ENCODE data around the gene GNG7.
"Not testable (repeated sequence)": the region's sequence is repeated elsewhere in the genome, so short reads cannot be mapped to it uniquely, and the experiment has no call there.

Gene GNG7

GRCh38 chr19:2572152-2572551 is 130.3 kb downstream of the GNG7 start:
- not testable (repeated sequence) for H3K4me2 ChIP-seq (ENCODE audit: low read length); H3K27me3 ChIP-seq (ENCODE audit: control insufficient read depth, insufficient read depth, low read length); H3K36me3 ChIP-seq (ENCODE audit: insufficient read depth, low read length); H3K4me3 ChIP-seq (ENCODE audit: low read length); H3K9ac ChIP-seq (ENCODE audit: low read depth, low read length); H3K9me3 ChIP-seq (replicated peaks; ENCODE audit: low read length)
- H3K4me1 ChIP-seq (ENCODE audit: control insufficient read depth, insufficient read depth, low read length), result peaks cover 17% of the 10 kb centered on the region

DNA sequence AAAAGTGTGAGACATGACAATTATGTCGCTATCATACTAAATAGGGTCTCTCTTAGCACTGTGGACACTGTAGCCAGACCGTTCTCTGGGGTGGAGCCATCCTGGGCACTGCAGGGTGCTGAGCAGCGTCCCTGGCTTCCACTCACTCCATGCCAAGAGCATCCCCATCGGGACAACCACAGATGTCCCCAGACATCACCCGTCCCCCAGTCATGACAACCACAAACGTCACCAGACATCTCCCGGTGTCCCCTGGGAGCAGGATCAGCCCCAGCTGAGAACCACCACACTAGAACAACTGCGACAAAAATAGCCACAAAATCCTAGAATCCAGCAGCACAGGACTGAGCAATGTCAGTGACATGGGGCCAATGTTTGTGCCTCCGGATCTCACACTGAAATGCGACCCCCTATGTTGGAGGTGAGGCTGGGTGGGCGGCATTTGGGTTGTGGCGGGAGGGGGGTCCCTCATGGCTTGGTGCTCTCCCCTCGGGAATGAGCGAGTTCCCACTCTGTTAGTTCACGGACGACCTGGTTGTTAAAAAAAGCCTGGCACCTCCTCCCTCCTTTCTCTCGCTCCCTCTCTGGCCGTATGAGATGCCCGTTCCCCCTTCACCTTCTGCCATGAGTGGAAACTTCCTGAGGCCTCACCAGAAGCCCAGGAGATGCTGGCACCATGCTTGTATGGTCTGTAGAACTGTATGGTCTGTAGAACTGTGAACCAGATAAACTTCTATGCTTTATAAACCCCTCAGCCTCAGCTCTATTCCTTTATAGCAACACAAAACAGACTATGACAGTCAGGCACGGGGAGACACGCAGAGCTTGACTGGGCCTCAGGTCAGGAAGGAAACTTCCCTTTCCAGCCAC is 132.7 kb downstream of the GNG7 start:
- no peak overlapping the region for H3K9ac ChIP-seq (ENCODE audit: low read depth, low read length)
- no peak overlapping the region for H3K4me3 ChIP-seq (ENCODE audit: low read length)

DNA sequence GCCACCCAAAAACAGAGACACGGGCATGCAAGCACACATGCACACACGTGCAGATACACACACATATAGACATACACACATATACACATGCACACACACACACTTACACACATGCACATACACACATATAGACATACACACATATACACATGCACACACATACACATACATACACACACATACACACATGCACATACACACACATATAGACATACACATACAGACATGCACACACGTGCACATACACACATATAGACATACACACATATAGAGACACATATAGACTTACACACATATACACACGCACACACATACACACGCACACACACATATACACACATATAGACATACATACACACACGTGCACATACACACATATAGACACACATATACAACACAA is 134.5 kb downstream of the GNG7 start:
- no peak overlapping the region for H3K4me3 ChIP-seq (ENCODE audit: low read length)

More for the DNA sequence above, 132.7 kb downstream of the GNG7 start:
- Histone ChIP-seq H3K4me2 (ENCODE audit: low read length) (no peak overlapping the region), H3K36me3 (ENCODE audit: insufficient read depth, low read length) (no peaks in the 10 kb centered on the region), H3K27me3 (ENCODE audit: control insufficient read depth, insufficient read depth, low read length) (no peaks in the 10 kb centered on the region), H3K4me1 (ENCODE audit: control insufficient read depth, insufficient read depth, low read length) (no peaks in the 10 kb centered on the region), H3K9me3 (replicated peaks; ENCODE audit: low read length) (no peaks in the 10 kb centered on the region)

DNA sequence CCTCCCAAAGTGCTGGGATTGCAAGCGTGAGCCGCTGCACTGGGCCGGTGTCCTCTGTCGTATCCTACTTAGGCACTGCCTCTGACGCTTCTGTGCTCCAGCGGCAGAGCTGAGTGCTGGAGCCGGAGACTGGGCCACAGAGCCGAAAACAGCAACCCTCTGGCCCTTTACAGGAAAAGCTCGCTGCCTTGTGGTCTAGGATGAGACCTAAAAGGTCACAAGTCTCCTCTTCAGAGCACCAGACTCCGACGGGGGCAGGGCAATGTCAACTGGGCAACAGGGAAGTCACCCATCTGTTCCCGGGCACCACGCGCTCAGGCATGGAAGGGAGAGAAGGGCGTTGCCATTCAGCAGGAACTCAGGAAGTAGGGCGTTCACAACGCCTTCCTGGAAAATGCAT is 134.9 kb downstream of the GNG7 start:
- Histone ChIP-seq H3K9me3 (replicated peaks; ENCODE audit: low read length) (no peaks in the 10 kb centered on the region), H3K4me1 (ENCODE audit: control insufficient read depth, insufficient read depth, low read length) (no peaks in the 10 kb centered on the region), H3K27me3 (ENCODE audit: control insufficient read depth, insufficient read depth, low read length) (no peaks in the 10 kb centered on the region), H3K4me2 (ENCODE audit: low read length) (no peak overlapping the region), H3K9ac (ENCODE audit: low read depth, low read length) (no peak overlapping the region), H3K4me3 (ENCODE audit: low read length) (no peak overlapping the region), H3K36me3 (ENCODE audit: insufficient read depth, low read length) (no peaks in the 10 kb centered on the region)

More for the DNA sequence above, 134.5 kb downstream of the GNG7 start:
- no peaks in the 10 kb centered on the region for H3K9me3 ChIP-seq (replicated peaks; ENCODE audit: low read length)
- no peaks in the 10 kb centered on the region for H3K36me3 ChIP-seq (ENCODE audit: insufficient read depth, low read length)
- no peak overlapping the region for H3K4me2 ChIP-seq (ENCODE audit: low read length)
- H3K9ac ChIP-seq (ENCODE audit: low read depth, low read length), result no peak overlapping the region
- no peaks in the 10 kb centered on the region for H3K4me1 ChIP-seq (ENCODE audit: control insufficient read depth, insufficient read depth, low read length)
- H3K27me3 ChIP-seq (ENCODE audit: control insufficient read depth, insufficient read depth, low read length), result no peaks in the 10 kb centered on the region

- not testable (repeated sequence) for H3K4me1 ChIP-seq (ENCODE audit: control insufficient read depth, insufficient read depth, low read length); H3K4me2 ChIP-seq (ENCODE audit: low read length); H3K27me3 ChIP-seq (ENCODE audit: control insufficient read depth, insufficient read depth, low read length); H3K9ac ChIP-seq (ENCODE audit: low read depth, low read length); H3K4me3 ChIP-seq (ENCODE audit: low read length); H3K9me3 ChIP-seq (replicated peaks; ENCODE audit: low read length); H3K36me3 ChIP-seq (ENCODE audit: insufficient read depth, low read length)
Measured at GRCh38 chr19:2563546-2563945, 138.9 kb downstream of the GNG7 start.

DNA sequence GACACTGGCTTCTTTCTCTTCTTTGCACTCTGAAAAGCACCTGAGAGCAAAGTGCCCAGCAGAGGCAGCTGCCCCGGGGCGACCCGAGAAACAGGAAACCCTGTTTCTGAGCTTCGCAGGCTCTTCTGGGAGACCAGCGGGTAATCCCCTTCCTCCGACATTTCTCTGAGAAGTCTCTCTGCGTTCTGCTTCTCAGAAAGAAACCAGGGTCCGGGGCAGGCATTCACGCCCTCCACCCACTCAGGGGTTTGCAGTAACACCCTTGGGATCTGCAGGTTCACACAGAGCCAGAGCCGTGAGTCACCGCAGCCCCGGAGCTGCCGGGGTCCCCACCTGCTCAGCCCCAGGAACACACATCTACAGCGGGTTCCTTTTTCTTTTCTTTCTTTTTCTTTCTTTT is 140.6 kb downstream of the GNG7 start:
- Histone ChIP-seq H3K4me3 (ENCODE audit: low read length) (no peak overlapping the region), H3K4me2 (ENCODE audit: low read length) (no peak overlapping the region)

DNA sequence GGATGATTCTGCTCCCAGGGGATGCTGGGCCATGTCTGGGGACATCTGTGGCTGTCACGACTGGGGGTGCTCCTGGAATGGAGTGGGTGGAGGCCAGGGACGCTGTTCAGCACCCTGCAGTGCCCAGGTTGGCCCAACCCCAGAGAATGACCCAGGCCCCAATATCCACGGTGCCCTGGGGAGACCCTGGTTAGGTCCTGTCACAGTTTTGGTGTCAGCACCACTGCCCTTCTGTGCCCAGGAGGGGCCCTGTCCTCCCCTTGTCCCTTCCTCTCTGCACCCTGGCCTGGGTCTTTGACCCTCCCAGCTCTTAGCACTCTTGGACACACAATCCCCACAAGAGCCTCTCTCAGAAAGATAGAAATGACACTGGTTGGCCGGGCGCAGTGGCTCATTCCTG is 141.3 kb downstream of the GNG7 start:
- peaks cover 2% of the 10 kb centered on the region for H3K4me1 ChIP-seq (ENCODE audit: control insufficient read depth, insufficient read depth, low read length)
- no peaks in the 10 kb centered on the region for H3K9me3 ChIP-seq (replicated peaks; ENCODE audit: low read length)
- no peak overlapping the region for H3K4me3 ChIP-seq (ENCODE audit: low read length)
- H3K27me3 ChIP-seq (ENCODE audit: control insufficient read depth, insufficient read depth, low read length), result no peaks in the 10 kb centered on the region
- H3K4me2 ChIP-seq (ENCODE audit: low read length), result no peak overlapping the region
- H3K9ac ChIP-seq (ENCODE audit: low read depth, low read length), result no peak overlapping the region
- H3K36me3 ChIP-seq (ENCODE audit: insufficient read depth, low read length), result no peaks in the 10 kb centered on the region

More for the DNA sequence above, 140.6 kb downstream of the GNG7 start:
- H3K9ac ChIP-seq (ENCODE audit: low read depth, low read length), result no peak overlapping the region
- H3K27me3 ChIP-seq (ENCODE audit: control insufficient read depth, insufficient read depth, low read length), result no peaks in the 10 kb centered on the region
- no peaks in the 10 kb centered on the region for H3K9me3 ChIP-seq (replicated peaks; ENCODE audit: low read length)
- no peaks in the 10 kb centered on the region for H3K36me3 ChIP-seq (ENCODE audit: insufficient read depth, low read length)
- H3K4me1 ChIP-seq (ENCODE audit: control insufficient read depth, insufficient read depth, low read length), result peaks cover 2% of the 10 kb centered on the region

DNA sequence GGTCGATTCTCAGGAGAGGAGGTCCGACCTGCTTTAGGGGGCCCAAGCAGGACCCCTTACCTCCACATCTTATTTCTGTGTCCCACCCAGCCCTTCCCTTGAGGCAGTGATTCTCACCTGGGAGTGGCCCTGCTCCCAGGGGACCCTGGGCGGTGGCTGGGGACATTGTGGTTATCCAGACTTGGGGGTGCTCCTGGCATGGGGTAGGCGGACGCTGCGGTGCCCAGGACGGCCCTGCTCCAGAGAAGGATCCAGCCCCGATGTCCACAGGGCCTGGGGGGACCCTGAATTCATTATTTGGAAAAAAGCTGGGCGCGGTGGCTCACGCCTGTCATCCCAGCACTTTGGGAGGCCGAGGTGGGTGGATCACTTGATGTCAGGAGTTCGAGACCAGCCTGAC is 142.1 kb downstream of the GNG7 start:
- H3K27me3 ChIP-seq (ENCODE audit: control insufficient read depth, insufficient read depth, low read length), result no peaks in the 10 kb centered on the region
- no peak overlapping the region for H3K4me2 ChIP-seq (ENCODE audit: low read length)
- H3K4me1 ChIP-seq (ENCODE audit: control insufficient read depth, insufficient read depth, low read length), result peaks cover 3% of the 10 kb centered on the region
- no peaks in the 10 kb centered on the region for H3K9me3 ChIP-seq (replicated peaks; ENCODE audit: low read length)
- no peak overlapping the region for H3K9ac ChIP-seq (ENCODE audit: low read depth, low read length)
- no peaks in the 10 kb centered on the region for H3K36me3 ChIP-seq (ENCODE audit: insufficient read depth, low read length)
- H3K4me3 ChIP-seq (ENCODE audit: low read length), result no peak overlapping the region

DNA sequence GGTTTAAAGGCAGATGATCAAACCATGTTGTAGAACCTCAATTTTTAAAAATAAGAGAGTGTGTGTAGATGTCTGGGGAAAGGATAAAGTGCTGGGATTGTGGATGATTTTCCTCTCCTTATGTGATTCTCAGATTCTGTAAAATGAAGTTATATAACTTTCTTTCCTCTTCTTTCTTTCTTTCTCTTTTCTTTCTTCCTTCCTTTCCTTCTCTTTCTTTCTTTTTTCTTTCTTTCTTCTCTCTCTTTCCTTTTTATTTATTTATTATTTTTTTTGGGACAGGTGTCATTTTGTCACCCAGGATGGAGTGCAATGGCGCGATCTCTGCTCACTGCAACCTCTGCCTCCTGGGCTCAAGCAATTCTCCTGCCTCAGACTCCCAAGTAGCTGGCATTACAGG is 144.0 kb downstream of the GNG7 start:
- no peak overlapping the region for H3K9ac ChIP-seq (ENCODE audit: low read depth, low read length)

GRCh38 chr19:2558131-2558530 is 144.4 kb downstream of the GNG7 start:
- not testable (repeated sequence) for H3K27me3 ChIP-seq (ENCODE audit: control insufficient read depth, insufficient read depth, low read length); H3K36me3 ChIP-seq (ENCODE audit: insufficient read depth, low read length); H3K9me3 ChIP-seq (replicated peaks; ENCODE audit: low read length); H3K4me2 ChIP-seq (ENCODE audit: low read length); H3K4me3 ChIP-seq (ENCODE audit: low read length); H3K9ac ChIP-seq (ENCODE audit: low read depth, low read length)
- peaks cover 12% of the 10 kb centered on the region for H3K4me1 ChIP-seq (ENCODE audit: control insufficient read depth, insufficient read depth, low read length)

More for the DNA sequence above, 144.0 kb downstream of the GNG7 start:
- H3K27me3 ChIP-seq (ENCODE audit: control insufficient read depth, insufficient read depth, low read length), result no peaks in the 10 kb centered on the region
- H3K36me3 ChIP-seq (ENCODE audit: insufficient read depth, low read length), result no peaks in the 10 kb centered on the region
- no peak overlapping the region for H3K4me2 ChIP-seq (ENCODE audit: low read length)
- H3K9me3 ChIP-seq (replicated peaks; ENCODE audit: low read length), result no peaks in the 10 kb centered on the region
- H3K4me3 ChIP-seq (ENCODE audit: low read length), result no peak overlapping the region
- peaks cover 12% of the 10 kb centered on the region for H3K4me1 ChIP-seq (ENCODE audit: control insufficient read depth, insufficient read depth, low read length)

DNA sequence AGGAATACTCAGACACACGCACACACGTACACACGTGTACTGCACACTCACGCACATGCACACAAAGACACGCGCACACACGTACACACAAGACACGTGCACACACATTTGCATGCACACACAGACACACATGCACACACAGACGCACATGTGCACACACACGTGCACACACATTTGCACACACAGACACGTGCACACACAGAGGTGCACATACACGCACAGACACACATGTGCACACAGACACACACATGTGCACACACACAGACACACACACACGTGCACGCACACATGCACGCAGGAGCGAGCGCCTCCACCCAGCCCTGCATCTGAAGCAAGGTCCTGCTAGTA is 145.4 kb downstream of the GNG7 start:
- H3K4me1 ChIP-seq (ENCODE audit: control insufficient read depth, insufficient read depth, low read length), result peaks cover 12% of the 10 kb centered on the region
- no peaks in the 10 kb centered on the region for H3K27me3 ChIP-seq (ENCODE audit: control insufficient read depth, insufficient read depth, low read length)
- no peak overlapping the region for H3K4me2 ChIP-seq (ENCODE audit: low read length)
- no peak overlapping the region for H3K4me3 ChIP-seq (ENCODE audit: low read length)
- no peak overlapping the region for H3K9ac ChIP-seq (ENCODE audit: low read depth, low read length)
- no peaks in the 10 kb centered on the region for H3K36me3 ChIP-seq (ENCODE audit: insufficient read depth, low read length)
- no peaks in the 10 kb centered on the region for H3K9me3 ChIP-seq (replicated peaks; ENCODE audit: low read length)
